T-helper 2 cell treated with Interferon-gamma antibody and Interleukin-4, amounts not matched to agents 100 ng/mL and 5 ng/mL, for 36 hours (primary cell): ENCODE results near the gene ZNF410. TPM values are rescaled to one million over a fixed set of nuclear protein-coding genes. Genes with fewer than 3 reads are reported as not detected.
"Not testable (repeated sequence)": the region's sequence is repeated elsewhere in the genome, so short reads cannot be mapped to it uniquely, and the experiment has no call there.

ENCODE experiments used
- intact Hi-C: fragments of 100-400 bp; cut with micrococcal nuclease; formaldehyde crosslinking; loops from one replicate; pipeline ENCODE4 v1.15.1; 2023
- total RNA-seq: library from RNA; stranded (reverse); gene quantifications from 2 replicates; pipeline ENCODE4 v1.2.3, GENCODE V29; 2022

Gene ZNF410, protein sequence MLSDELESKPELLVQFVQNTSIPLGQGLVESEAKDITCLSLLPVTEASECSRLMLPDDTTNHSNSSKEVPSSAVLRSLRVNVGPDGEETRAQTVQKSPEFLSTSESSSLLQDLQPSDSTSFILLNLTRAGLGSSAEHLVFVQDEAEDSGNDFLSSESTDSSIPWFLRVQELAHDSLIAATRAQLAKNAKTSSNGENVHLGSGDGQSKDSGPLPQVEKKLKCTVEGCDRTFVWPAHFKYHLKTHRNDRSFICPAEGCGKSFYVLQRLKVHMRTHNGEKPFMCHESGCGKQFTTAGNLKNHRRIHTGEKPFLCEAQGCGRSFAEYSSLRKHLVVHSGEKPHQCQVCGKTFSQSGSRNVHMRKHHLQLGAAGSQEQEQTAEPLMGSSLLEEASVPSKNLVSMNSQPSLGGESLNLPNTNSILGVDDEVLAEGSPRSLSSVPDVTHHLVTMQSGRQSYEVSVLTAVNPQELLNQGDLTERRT
- total RNA-seq = 51.6 and 57.1 TPM in 2 replicates

DNA sequence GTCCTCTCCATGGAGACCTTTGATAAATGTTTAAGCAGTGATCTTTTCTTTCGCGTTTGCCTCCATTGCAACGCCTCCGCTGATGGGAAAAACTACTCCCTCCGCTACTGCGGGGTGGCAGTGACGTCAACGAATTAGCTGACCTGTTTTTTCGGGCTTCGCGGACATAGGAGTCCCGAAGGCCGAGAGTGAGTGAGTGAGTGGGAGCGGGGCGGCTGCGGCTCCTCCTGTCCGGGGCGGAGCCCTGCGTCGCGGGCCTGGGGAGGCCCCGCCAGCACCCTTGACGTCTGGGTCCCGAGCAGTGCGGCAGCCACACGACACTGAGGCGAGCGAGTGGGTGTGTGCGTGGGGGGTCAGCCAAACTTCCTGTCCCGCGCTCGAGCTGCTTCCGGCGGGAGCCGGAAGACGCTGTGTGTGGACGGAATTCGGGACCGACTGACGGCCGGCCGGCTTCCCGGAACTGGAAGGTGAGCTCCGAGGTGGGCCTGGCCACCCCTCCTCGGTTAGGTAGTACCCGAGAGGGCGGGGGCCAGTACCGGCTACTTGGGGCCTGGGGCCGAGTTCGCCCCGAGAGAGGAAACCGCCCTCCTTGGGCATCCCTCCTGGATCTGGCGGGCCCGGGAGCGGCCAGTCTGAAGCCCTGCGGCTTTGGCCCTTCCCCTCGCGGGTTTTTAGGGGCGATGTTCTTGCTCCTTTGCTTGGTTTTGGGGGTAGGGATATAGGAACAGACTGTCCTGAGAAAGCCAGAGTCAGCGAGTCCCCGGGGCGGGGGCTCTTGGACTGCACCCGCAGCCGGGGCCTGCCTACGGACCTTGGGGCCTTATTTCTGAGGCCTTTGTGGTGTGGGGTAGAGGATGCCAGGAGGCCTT lies at the start of gene ZNF410:
Gene ZNF410 (plus strand): TSS at position 411 of the 869 bp plus-strand sequence. CDS start 5,317 bp downstream, outside the sequence.
- intact Hi-C loops = loop anchor here (1.0 to 5.0 kb wide), 8 partner anchors 35 to 749 kb away; partner anchors contain the start of genes ALDH6A1, BBOF1, COQ6 and ENTPD5

DNA sequence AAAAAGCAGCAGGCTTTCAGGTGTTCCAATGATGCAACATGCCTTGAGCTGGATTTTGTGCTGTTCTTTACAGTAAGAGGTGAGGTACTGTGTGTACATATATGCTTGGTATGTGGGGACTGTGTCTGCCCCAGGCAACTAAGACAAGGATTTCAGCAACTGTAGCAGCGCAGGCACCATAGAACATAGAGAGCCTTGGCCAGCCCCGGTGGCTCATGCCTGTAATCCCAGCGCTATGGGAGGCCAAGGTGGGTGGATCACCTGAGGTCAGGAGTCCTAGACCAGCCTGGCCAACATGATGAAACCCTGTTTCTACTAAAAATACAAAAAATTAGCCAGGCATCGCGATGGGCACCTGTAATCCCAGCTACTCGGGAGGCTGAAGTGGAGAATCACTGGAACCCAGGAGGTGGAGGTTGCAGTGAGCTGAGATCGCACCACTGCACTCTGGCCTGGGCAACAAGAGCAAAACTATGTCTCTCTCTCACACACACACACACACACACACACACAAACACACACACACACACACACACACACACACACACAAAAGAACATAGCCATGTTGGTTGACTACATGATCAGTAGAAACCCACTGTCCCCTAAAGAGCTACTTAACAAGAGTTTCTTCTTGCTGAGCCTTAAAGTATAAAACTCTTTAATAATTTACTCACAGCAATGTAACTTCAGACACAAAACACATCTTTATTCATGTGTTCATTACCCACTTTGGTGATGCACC lies 48.2 kb upstream of the ZNF410 start:
- intact Hi-C loops = not testable (repeated sequence)

DNA sequence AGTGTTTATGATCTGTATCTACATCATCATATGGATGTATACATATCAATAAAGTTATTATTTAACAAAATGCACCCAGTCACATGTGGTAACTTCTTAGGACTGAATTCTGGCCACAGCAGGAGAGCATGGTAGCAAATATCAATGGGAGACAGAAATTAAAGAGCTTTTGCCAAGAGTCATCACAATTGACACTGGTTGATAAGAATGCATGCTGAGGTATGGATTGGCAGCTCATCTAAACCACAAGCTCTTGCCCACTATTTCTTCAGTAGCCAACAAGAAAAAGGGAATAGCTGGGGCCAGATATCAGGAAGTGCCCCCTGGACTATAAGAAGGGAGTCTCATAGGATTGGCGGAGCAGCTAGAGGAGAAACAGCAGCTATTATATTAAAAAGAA lies 44.5 kb upstream of the ZNF410 start:
- intact Hi-C loops = no loop called here

DNA sequence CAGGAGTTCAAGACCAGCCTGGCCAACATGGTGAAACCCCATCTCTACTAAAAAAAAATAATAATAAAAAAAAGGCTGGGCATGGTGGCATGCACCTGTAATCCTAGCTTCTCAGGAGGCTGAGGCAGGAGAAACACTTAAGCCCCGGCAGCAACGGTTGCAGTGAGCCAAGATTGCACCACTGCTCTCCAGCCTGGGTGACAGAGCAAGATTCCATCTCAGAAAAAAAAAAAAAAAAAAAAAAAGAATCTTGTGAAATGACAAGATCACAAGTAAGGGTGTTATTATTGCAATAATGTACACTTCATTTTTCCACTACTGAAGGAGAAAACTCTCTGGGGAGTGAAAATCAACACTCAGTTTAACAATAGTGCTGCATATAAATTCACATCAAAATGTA lies 43.8 kb upstream of the ZNF410 start:
- intact Hi-C loops = no loop called here

DNA sequence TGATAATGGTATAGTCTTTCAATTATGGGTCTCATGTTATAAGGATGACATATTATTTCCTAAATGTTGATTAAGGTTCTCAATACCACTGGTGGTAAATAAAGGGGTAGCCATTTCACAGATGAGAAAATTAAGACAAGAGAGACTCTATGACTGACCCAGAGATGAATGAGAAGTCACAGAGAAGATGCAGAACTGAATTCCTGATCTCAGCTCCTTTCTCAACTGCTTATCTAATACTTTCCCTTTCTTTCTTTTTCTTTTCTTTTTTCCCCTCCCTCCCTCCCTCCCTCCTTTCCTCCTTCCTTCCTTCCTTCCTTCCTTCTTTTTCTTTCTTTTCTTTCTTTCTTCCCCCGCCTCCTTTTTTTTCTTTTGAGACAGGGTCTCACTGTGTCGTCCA lies 43.4 kb upstream of the ZNF410 start:
- intact Hi-C loops = no loop called here

DNA sequence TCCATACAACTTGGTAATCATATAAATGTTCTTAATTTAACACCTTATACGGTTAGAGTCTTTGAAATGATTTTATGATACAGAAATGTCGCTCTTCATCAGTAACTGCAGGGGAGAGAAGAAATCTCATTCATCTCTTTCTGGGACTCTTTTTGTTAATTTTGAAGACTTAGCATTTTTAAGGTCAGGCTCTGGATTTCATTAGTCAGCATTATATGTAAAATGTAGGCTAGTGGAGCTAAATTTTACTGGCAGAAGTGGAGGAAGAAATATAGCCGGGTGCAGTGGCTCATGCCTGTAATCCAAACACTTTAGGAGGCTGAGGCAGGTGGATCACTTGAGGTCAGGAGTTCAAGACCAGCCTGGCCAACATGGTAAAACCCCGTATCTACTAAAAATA lies 39.7 kb upstream of the ZNF410 start:
- intact Hi-C loops = no loop called here

DNA sequence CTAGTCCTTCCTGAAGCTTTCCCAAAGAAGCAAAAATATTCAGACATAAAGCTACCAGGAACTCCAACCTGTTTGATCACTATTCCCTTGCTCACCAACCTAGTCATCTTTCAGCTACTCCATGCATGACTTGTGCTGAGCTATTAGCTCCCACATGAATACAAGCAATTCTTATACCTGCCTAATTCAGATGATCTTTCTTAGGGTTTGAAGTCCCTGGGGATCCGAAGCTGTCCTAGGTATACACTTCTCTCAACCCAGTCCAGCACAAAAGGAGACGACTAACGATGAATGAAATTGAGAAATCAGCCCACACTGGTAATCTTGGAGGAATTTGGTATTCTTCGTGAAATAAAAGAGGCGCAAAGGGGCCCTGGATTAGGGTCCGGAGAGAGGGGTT lies 35.7 kb upstream of the ZNF410 start:
- intact Hi-C loops = loop anchor here (1.0 kb wide), 1 partner anchor 35 kb away; the partner anchor contains the start of gene ZNF410

DNA sequence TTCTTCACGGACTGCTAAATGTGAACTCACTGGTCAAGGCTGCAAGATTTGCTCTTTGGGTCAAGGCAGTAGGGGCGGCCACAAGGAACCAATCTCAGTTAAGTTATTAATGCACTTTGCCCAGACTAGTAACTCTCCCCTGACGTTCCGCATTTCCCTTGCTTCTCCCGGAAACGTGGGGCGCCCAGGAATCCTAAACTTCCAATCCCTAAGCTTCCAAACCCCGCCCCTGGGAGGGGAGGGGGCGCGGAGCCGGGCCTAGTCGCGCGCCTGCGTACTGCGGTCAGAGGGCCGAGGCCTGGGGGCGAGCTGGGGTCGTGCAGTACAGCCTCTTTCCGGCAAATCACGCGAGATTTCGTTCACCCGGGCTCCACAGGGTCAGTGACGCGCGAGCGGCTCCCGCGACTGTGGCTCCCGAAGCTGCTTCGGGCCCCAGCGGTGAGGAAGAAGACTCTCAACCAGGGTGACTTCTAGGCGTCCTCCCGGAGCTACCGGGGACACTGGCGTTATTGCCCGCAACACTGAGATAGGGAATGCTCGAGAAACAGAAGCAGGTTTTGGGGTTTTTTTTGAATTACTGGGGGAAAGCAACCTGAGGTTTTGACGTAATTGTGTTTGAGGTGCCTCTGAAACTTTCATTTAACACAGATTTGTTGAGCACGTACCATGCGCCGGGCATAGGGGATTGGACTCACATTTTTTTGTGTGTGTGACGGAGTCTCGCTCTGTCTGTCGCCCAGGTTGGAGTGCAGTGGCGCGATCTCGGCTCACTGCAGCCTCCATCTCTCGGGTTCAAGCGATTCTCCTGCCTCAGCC lies 34.9 kb upstream of the ZNF410 start, which contains the start of gene PTGR2:
Gene PTGR2 (plus strand): TSS at position 265 of the 816 bp plus-strand sequence. CDS start 7,032 bp downstream, outside the sequence.
- intact Hi-C loops = loop anchor here (1.0 kb wide), 1 partner anchor 35 kb away; the partner anchor contains the start of gene ZNF410

DNA sequence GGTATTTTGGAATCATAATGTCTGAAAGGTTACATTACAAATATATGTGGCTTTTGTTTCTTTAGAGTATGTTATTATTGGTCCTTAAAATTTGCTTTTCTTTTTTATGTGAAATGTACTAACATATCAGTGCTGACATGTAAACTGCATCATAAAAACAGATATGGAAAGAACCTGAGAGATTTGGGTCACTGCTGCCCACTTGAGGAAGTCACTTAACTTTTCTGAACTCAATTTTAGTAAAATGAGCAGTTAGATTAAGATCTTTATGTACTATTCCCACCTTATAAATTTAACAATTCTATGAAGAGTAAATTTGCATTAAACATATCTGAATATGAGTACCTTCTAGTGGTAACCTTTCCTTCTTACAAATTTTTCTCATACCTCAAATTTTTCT lies 27.5 kb upstream of the ZNF410 start:
- intact Hi-C loops = no loop called here

DNA sequence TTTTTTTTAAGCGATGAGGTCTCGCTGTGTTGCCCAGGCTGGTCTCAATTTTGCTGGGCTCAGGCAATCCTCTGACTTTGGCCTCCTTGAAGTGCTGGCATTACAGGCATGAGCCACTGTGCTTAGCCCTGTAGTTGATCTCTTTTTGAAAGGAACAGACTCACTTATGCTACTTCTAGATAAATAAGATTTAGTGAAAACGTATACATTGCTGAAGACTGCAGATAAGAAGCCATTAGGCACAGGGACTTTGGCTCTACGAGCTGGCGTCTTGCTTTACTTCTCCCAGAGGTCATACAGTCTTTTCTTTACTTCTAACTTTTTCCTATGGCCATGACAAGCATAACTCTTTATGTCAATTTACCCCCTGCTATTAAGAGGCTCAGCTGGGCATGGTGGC lies 25.6 kb upstream of the ZNF410 start:
- intact Hi-C loops = no loop called here

DNA sequence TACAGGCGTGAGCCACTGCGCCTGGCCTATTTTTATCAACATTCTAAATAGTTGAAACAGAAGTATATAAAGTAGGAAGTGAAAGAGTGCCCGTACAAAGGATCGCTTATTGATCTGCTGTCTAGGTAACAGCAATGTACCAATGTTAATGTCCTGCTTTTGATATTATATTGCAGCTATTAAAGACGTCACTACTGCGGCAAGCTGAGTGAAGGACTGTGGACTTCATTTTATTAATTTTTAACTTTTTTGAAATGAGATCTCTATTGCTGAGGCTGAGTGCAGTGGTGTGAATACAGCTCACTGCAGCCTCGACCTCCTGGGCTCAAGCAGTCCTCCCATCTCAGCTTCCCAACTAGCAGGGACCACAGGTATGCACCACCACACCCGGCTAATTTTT lies 24.2 kb upstream of the ZNF410 start:
- intact Hi-C loops = no loop called here

DNA sequence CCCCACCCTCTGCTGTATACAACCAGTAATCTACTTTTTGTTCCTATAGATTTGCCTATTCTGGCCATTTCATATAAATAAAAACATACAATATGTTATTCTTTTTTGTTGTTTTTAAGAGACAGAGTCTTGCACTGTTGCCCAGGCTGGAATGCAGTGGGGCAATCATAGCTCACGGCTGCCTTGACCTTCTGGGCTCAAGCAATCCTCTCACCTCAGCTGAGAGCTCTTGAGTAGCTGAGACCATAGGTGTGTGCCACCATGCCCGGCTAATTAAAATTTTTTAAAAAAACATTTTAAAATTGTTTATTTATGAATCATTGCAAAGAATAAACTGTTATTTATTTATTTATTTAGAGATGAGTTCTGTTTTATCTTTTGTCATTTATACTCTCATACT lies 23.4 kb upstream of the ZNF410 start:
- intact Hi-C loops = no loop called here

DNA sequence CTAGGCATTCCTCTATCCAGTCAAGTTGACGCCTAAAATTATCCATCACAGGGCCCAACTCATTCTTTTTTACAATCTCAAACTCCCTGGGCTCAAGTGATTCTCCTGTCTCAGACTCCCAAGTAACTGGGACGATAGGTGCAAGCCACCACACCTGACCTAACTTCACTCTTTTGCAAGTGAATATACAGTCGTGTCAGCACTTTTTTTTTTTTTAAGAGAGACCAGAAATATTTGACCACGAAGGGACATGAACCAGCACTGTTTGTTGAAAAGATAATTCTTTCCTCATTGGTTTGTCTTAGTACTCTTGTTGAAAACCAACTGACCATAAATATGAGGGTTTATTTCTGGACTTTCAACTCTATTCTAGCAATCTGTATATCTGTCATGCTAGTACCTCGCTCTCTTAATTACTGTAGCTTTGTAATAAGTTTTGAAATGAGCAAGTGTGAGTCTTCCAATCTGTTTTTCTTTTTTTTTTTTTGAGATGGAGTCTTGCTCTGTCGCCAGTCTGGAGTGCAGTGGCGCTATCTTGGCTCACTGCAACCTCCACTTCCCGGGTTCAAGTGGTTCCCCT lies 21.0 kb upstream of the ZNF410 start:
- intact Hi-C loops = no loop called here

DNA sequence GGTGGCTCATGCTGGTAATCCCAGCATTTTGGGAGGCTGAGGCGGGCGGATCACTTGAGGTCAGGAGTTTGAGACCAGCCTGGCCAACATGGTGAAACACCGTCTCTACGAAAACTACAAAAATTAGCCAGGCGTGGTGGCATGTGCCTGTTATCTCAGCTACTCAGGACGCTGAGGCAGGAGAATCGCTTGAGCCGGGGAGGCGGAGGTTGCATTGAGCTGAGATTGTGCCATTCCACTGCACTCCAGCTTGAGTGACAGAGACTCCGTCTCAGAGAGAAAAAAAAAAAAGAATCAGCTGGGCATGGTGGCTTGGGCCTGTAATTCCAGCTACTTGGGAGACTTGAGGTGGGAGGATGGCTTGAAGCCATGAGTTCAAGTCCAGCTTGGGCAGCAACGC lies 16.9 kb upstream of the ZNF410 start:
- intact Hi-C loops = not testable (repeated sequence)

DNA sequence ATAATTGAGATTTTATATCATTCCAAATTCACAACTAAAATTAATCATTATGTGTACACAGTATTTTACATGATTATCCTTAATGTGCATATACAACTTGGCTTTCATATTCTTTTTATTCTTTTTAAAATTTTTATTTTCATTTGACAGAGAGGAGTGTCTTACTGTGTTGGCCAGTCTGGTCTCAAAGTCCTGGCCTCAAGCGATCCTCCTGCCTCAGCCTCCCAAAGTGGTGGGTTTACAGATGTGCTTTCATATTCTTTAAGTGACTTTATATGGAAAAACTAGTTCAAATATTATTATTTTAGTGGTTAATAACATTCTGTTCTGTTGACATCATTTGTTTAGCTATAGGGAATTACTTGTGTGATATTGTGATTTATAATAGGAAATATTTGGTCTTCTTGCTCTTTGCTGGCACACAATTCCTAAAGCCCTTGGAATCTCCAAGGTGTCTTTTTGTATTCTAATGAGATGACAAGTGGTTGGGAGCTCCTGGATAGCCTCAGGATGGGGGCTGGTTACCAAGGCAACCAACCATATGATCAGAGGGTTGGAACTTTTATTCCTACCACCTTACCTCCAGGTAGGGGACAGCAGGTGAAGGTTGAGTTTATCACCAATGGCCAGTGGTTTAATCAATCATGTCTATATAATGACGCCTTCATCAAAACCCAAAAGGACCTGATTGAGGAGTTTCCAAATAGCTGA lies 16.0 kb upstream of the ZNF410 start:
- intact Hi-C loops = no loop called here

DNA sequence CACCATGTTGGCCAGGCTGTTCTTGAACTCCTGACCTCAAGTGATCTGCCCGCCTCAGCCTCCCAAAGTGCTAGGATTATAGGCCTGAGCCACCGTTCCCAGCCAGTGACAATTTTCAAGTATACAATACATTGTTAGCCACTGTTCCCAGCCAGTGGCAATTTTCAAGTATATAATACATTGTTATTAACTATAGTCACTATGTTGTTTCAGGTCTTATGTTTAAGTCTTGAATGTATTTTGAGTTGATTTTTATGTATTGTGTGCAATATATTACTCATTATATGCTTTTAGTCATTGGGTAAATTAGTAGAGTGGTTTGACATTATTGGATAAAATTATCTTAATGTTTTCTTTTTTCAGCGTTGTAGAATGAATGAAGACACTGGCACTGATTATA lies 13.0 kb upstream of the ZNF410 start:
- intact Hi-C loops = no loop called here

DNA sequence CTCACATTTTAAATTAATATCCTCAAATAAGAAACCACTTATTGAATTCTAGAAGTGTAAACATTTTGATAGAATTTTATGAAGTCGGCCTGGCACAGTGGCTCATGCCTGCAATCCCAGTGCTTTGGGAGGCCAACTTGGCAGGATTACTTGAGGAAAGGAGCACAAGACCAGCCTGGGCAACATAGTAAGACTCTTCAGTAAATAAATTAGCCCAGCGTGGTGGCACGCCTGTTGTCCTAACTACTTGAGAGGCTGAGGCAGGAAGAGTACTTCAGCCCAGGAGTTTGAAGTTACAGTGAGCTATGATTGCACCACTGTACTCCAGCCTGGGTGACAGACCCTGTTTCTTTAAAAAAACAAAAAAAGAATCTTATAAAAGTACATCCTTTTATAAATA lies 8.9 kb upstream of the ZNF410 start:
- intact Hi-C loops = no loop called here

DNA sequence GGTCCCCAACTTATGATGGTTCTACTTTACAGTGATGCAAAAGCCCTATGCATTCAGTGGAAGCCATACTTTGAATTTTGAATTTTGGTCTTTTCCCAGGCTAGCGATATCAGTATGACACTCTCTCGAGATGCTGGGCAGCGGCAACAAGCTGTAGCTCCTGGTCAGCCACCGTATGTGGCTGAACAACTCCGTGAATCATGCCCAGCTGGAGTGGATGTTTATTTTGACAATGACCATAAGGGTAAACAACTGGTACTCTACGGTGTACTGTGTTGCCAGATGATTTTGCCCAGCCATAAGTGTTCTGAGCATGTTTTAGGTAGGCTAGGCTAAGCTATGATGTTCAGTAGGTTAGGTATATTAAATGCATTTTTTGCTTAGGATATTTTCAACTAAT lies 8.2 kb upstream of the ZNF410 start:
- intact Hi-C loops = no loop called here

DNA sequence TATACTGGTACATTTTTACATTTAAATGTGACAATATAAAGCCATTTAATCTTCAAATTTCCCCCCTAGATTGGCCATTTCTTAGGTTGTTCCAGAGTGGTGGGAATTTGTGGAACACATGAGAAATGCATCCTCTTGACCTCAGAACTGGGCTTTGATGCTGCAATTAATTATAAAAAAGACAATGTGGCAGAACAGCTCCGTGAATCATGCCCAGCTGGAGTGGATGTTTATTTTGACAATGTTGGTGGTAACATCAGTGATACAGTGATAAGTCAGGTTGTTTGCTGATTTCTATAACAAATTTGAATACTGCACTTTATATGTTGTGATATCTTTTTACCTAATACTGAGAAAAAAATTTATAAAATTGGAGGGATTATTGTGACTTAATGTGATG lies 7.6 kb upstream of the ZNF410 start:
- intact Hi-C loops = no loop called here
